Hair follicle dermal papilla cell (primary cell): ENCODE data around the gene ARSG. TPM values are rescaled to one million over a fixed set of nuclear protein-coding genes. Genes with fewer than 3 reads are reported as not detected.

Source experiments
- small RNA-seq: library from RNA; depleted of rRNA; stranded (forward); fragments of <200 nt; gene quantifications from one replicate; pipeline ENCODE3, GENCODE V24; 2012
- total RNA-seq: library from RNA; depleted of rRNA; stranded (reverse); fragments of >200 nt; gene quantifications from 2 replicates; pipeline ENCODE4 v1.2.3, GENCODE V29; 2012

The ARSG gene
- 6.8 and 7.4 TPM in 2 replicates for total RNA-seq

DNA sequence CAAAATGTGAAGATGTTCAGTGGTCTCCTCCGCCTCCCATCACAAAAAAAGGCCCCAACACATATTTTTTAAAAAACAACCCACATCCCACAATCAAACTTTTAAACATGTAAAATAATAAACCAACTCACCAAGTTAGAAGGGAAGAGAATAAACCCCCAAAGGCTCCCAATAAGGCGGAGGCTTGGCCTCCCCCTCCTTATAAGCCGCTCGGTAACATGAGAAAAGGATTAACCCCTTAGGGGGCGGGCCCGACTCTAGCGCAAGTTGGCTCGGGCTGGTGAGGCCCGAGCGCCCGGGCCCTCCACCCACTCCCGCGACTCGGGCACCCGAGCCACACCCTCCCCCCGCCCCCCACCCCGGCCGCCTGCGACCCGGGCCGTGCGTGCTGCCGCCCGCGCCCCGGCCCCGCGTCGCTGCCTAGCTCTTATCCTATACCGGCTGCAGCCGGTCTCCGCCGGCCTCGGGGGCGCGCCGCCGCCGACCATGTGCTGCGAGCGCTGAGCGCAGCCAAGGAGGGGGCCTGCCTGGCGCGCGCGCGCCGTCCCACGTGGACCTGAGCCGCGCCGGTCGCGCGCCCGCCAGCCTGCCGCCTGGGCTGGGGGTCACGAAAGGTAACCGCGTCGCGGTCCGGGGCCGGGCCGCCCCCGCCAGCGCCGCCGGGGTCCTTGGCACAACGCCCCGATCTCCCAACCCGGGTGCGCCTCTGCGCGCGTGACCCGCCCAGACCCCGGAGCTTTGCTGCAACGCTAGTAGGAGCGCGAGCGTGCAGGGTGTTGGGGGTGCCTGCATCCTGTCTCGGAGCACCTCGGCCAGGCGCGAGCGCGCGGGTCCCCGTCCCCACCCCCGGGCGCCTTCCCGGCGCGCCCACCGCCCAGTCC lies at the start of gene ARSG, which contains the start of gene SLC16A6:
Gene ARSG (plus strand): TSS at position 541 of the 881 bp plus-strand sequence. CDS start 15,999 bp downstream, outside the sequence.
Gene SLC16A6 (minus strand): TSS at position 173 of the 881 bp plus-strand sequence. CDS start 12,807 bp downstream, outside the sequence.

DNA sequence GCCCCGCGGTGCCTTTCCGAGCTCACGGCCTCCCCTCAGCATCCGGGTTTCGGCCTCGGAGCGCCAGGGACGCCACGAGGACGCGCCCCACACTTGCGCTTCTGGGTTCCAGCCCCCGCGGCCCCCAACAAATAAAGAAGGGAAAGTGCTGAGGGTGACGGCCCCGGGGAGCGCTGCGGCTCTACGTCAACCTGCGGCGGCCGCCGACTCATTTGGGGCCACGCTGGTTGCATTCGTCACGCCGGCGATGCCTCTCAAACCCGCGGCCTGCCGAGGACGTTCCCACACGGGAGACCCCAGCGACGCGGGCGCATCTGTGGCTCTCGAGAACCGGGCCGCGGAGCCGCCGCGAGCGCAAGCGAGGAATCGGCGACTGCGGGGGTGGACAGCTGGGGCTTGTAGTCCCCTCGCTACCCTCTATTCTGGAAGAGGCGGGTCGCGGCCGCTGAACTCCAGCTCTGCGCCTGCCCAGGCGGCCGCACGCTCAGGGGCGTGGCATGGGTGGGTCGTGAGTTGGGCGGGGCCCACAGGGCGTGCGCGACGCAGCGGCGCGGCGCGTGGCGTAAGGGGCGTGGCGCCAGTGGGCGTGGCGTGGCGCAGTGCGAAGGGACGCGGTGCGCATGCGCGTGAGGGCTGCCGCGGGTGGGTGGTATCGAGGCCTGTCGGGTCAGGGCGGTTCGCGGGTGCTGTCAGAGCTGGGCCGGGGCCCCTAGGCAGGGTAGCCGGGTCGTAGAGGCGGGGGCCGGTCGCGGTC lies 43.7 kb upstream of the ARSG start, which contains the start of gene AMZ2:
Gene AMZ2 (plus strand): TSS at position 599 of the 754 bp plus-strand sequence. CDS start 2,145 bp downstream, outside the sequence.

DNA sequence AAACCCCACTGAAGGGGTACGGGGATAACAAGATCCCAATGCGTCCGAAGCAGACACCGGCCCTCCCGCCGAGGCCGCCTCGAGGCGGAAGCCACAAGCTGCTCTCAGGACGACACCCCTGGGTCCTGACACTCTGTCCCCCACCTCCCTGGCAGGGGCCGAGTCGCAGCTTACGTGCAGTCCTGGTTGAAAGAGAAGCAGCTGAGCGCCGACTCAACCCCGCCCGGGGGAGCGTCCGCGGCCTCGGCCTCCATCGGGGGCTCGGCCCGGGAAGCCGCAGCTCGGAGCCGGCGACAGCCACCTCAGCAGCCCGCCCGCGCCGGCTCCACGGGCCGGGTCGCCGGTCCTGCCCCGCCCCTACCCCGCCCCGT lies 165.9 kb downstream of the ARSG start, which contains the start of gene WIPI1:
Gene WIPI1 (minus strand): TSS at position 329 of the 371 bp plus-strand sequence. CDS start 75 bp downstream, at position 254.

Small RNA genes within 50 kb of the gene (small RNA-seq; reads per million reads assigned to genes)
- gene MIR635 = not detected

Other genes starting within 250 kb of the ARSG start
- 75.1 and 77.7 TPM in 2 replicates for gene AMZ2, start 43.5 kb upstream of the ARSG start, total RNA-seq
- gene SLC16A6, start 368 bp upstream of the ARSG start, total RNA-seq = 0.61 and 3.4 TPM in 2 replicates
- 198 and 241 TPM in 2 replicates for gene WIPI1, start 166.0 kb downstream of the ARSG start, total RNA-seq
- 230 and 238 TPM in 2 replicates for gene PRKAR1A, start 220.9 kb downstream of the ARSG start, total RNA-seq